ENCODE results near the gene NDE1. TPM values are rescaled to one million over a fixed set of nuclear protein-coding genes. Genes with fewer than 3 reads are reported as not detected.

The NDE1 gene
- polyA plus RNA-seq, 2 of the 4 experiments (the other 2 are of a cell fraction): 27.6 to 30.6 TPM

DNA sequence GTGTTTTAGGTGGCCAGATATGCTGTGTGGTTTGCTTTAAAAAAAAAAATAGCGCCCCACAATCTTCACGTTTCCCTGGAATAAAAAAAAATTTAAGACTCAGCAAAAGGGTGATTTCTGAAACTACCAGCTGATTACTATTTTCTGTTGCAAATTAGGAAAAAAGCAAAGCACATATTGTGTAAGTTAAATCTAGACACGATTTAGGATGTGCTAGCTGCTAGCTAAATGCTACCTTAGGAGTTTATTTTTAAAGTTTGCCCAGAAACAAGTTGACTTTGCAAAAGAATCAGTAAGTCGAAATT, 6.1 kb upstream of the NDE1 start:
- no peak for DNase-seq (ENCODE audit: low read depth in 1 of 2, low spot score in 1 of 2)
- CTCF ChIA-PET: interaction anchor here (0.6 to 2.3 kb wide), 9 partner anchors 9 to 239 kb away, joined by 3 to 10 read pairs (median 3); no protein-coding TSS in a partner anchor
- no peak for ATAC-seq
- Histone ChIP-seq H3K9me3 (no peaks in the 10 kb centered on the region), H3K4me2 (peak overlapping the region; percentile 81), H3K4me3 (peak overlapping the region; percentile 89), H3K27ac (peak overlapping the region; percentile 99 to 100), H3K4me1 (peaks cover 30% of the 10 kb centered on the region)
- no peak for TF ChIP-seq CBX2 (IDR thresholded peaks at IDR 0.05; ENCODE audit: borderline replicate concordance, low read depth)
- TF ChIP-seq FOXS1 (CRISPR knock-in tag; IDR thresholded peaks at IDR 0.05): no peak
- TF ChIP-seq MAFK (IDR thresholded peaks at IDR 0.05; ENCODE audit: partially characterized antibody): peak; percentile 41
- TF ChIP-seq, protein P1, sequence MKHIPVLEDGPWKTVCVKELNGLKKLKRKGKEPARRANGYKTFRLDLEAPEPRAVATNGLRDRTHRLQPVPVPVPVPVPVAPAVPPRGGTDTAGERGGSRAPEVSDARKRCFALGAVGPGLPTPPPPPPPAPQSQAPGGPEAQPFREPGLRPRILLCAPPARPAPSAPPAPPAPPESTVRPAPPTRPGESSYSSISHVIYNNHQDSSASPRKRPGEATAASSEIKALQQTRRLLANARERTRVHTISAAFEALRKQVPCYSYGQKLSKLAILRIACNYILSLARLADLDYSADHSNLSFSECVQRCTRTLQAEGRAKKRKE (CRISPR knock-in tag; IDR thresholded peaks at IDR 0.05; ENCODE audit: low read depth): no peak
- TF ChIP-seq ESRRA (IDR thresholded peaks at IDR 0.05; ENCODE audit: borderline replicate concordance, low read length): no peak
- no peak for TF ChIP-seq JUN (IDR thresholded peaks at IDR 0.05)
- TF ChIP-seq, protein P2, sequence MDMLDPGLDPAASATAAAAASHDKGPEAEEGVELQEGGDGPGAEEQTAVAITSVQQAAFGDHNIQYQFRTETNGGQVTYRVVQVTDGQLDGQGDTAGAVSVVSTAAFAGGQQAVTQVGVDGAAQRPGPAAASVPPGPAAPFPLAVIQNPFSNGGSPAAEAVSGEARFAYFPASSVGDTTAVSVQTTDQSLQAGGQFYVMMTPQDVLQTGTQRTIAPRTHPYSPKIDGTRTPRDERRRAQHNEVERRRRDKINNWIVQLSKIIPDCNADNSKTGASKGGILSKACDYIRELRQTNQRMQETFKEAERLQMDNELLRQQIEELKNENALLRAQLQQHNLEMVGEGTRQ (IDR thresholded peaks at IDR 0.05): no peak
- TF ChIP-seq RNF2 (IDR thresholded peaks at IDR 0.05; ENCODE audit: borderline replicate concordance, low read depth): no peak
- no peak for TF ChIP-seq HDAC2 (IDR thresholded peaks at IDR 0.05)
- WGBS (ENCODE audit: missing lambda C conversion rate): 6% methylated on average over 4 of the region's 4 CpGs
- POLR2A ChIA-PET: interaction anchor here (0.6 to 2.0 kb wide), 6 partner anchors 28 to 113 kb away, joined by 3 to 6 read pairs (median 5); no protein-coding TSS in a partner anchor
- no peak for FAIRE-seq

DNA sequence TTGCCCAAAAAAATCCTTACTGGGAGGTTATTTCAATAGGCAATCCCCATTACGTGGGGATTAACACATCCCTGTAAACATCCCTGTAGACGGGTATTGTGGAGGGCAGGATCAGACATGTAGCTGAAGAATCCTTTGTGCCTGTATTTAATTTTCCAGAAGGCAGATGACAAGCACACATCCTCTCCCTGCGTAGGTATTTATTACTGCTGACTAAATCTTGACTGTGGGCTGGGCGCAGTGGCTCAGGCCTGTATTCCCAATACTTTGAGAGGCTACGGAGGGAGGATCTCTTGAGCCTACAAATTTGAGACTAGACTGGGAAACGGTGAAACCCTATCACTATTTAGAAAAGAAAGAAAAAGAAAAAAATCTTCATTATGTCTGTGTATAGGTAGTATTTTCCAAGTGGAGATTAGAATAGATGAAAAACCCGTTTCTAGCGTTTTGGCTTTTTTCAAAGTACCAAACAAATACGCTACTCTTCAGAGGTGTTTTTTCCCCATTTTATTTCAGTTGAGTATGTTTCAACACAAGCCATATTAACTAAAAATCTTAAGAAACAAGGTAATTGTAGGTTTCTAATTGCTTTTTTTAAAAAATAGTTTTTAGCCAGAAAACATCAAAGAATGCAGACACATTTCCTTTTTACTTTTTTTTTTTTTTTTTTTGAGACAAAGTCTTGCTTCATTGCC, 5.6 kb upstream of the NDE1 start:
- H3K4me2 ChIP-seq: peak overlapping the region; percentile 81
- ATAC-seq: peak in 1 of 2 experiments; percentile 9; a peak in 3 of 6 replicates
- DNase-seq (ENCODE audit: low read depth in 1 of 2, low spot score in 1 of 2): peak in 1 of 2 experiments; percentile 54
- no peak for FAIRE-seq
- 52% methylated on average over 9 of the region's 9 CpGs for WGBS (ENCODE audit: missing lambda C conversion rate)
- ChIA-PET CTCF (interaction anchor here (0.6 to 2.3 kb wide), 8 partner anchors 10 to 64 kb away, joined by 3 to 10 read pairs (median 4); no protein-coding TSS in a partner anchor), POLR2A (no interaction called here)
- H3K27ac ChIP-seq: peak overlapping the region; percentile 99 to 100
- H3K9me3 ChIP-seq: no peaks in the 10 kb centered on the region
- TF ChIP-seq FOSB (CRISPR knock-in tag; IDR thresholded peaks at IDR 0.05) (no peak), FOSL2 (IDR thresholded peaks at IDR 0.05) (no peak), FOSL2 (CRISPR knock-in tag; IDR thresholded peaks at IDR 0.05) (no peak), RFX5 (IDR thresholded peaks at IDR 0.05) (no peak), ESRRA (IDR thresholded peaks at IDR 0.05; ENCODE audit: borderline replicate concordance, low read length) (no peak), POLR2A (IDR thresholded peaks at IDR 0.05; ENCODE audit: low read length) (no peak), RAD21 (conservative IDR thresholded peaks at IDR 0.05 in 1 of 2, IDR thresholded peaks at IDR 0.05 in 1 of 2) (no peak), EHMT2 (IDR thresholded peaks at IDR 0.05; ENCODE audit: low read depth) (no peak), TP53 (CRISPR knock-in tag; IDR thresholded peaks at IDR 0.05) (no peak), BHLHE40 (IDR thresholded peaks at IDR 0.05; ENCODE audit: low read depth, low read length) (no peak), KDM5A (IDR thresholded peaks at IDR 0.05) (no peak), HOXB13 (CRISPR knock-in tag; IDR thresholded peaks at IDR 0.05; ENCODE audit: low read depth) (no peak), ZNF302 (CRISPR knock-in tag; IDR thresholded peaks at IDR 0.05) (no peak), FOXS1 (CRISPR knock-in tag; IDR thresholded peaks at IDR 0.05) (no peak), JUNB (IDR thresholded peaks at IDR 0.05) (no peak), MAZ (IDR thresholded peaks at IDR 0.05; ENCODE audit: borderline replicate concordance, low read depth, low read length) (no peak), CBX8 (IDR thresholded peaks at IDR 0.05) (no peak)
- TF ChIP-seq, protein P3, sequence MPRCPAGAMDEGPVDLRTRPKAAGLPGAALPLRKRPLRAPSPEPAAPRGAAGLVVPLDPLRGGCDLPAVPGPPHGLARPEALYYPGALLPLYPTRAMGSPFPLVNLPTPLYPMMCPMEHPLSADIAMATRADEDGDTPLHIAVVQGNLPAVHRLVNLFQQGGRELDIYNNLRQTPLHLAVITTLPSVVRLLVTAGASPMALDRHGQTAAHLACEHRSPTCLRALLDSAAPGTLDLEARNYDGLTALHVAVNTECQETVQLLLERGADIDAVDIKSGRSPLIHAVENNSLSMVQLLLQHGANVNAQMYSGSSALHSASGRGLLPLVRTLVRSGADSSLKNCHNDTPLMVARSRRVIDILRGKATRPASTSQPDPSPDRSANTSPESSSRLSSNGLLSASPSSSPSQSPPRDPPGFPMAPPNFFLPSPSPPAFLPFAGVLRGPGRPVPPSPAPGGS (IDR thresholded peaks at IDR 0.05): no peak
- TF ChIP-seq, protein P4, sequence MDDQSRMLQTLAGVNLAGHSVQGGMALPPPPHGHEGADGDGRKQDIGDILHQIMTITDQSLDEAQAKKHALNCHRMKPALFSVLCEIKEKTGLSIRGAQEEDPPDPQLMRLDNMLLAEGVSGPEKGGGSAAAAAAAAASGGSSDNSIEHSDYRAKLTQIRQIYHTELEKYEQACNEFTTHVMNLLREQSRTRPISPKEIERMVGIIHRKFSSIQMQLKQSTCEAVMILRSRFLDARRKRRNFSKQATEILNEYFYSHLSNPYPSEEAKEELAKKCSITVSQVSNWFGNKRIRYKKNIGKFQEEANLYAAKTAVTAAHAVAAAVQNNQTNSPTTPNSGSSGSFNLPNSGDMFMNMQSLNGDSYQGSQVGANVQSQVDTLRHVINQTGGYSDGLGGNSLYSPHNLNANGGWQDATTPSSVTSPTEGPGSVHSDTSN (IDR thresholded peaks at IDR 0.05): no peak
- TF ChIP-seq, protein P5, sequence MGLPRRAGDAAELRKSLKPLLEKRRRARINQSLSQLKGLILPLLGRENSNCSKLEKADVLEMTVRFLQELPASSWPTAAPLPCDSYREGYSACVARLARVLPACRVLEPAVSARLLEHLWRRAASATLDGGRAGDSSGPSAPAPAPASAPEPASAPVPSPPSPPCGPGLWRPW (IDR thresholded peaks at IDR 0.05): no peak
- peak overlapping the region; percentile 89; the same call in 2 of the 3 replicates for H3K4me3 ChIP-seq
- peaks cover 31% of the 10 kb centered on the region for H3K4me1 ChIP-seq

All from A549 (cell line).